NT2/D1 (cell line): ENCODE measurements around the gene GGA1.

Experiments used
- YY1 ChIP-seq: IDR thresholded peaks from 2 replicates; pipeline ENCODE4 v1.6.1; 2011; ENCODE audit not compliant: insufficient read length, insufficient read depth
- ZNF274 ChIP-seq: IDR thresholded peaks from 2 replicates; pipeline ENCODE4 v1.6.1; 2011; ENCODE audit warnings: mild to moderate bottlenecking, low read depth, low read length

GRCh38 chr22:37633625-37634416 lies 25.2 kb downstream of the GGA1 start:
- no peak for TF ChIP-seq ZNF274
- TF ChIP-seq YY1, result no peak
